ENCODE measurements around the gene PTEN.

DNA sequence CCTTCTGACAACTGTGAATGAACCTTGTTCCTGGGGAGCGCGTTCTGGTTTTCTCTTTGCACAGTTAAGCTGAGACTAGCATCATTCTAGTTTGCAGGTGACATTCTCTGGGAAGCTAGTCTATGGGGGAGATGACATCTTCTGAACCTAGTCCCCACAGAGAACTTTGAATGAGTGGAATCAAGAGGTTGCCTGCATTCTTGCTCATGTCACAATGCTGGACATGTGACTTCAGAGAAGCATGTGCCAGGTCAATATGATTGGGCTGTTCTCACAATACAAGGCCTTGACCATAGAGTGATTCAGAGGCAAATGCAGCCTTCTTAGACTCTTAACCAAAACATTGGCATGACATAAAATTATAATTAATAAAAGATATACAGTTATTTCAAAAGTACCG, 22.2 kb upstream of the PTEN start:
- TF ChIP-seq TAF1 (IDR thresholded peaks at IDR 0.05; ENCODE audit: low read depth) (no peak), CEBPB (IDR thresholded peaks at IDR 0.05) (no peak), YY1 (IDR thresholded peaks at IDR 0.05; ENCODE audit: low read depth) (no peak), TEAD4 (IDR thresholded peaks at IDR 0.05) (no peak), EGR1 (IDR thresholded peaks at IDR 0.05) (no peak), TCF12 (IDR thresholded peaks at IDR 0.05; ENCODE audit: low read depth) (no peak), EP300 (IDR thresholded peaks at IDR 0.05; ENCODE audit: borderline replicate concordance) (no peak), RAD21 (IDR thresholded peaks at IDR 0.05; ENCODE audit: low read depth) (no peak), NFIC (IDR thresholded peaks at IDR 0.05) (no peak), CREB1 (IDR thresholded peaks at IDR 0.05; ENCODE audit: low read depth) (no peak)
- TF ChIP-seq, protein P1, sequence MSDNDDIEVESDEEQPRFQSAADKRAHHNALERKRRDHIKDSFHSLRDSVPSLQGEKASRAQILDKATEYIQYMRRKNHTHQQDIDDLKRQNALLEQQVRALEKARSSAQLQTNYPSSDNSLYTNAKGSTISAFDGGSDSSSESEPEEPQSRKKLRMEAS (IDR thresholded peaks at IDR 0.05) = no peak
- TF ChIP-seq, protein P2, sequence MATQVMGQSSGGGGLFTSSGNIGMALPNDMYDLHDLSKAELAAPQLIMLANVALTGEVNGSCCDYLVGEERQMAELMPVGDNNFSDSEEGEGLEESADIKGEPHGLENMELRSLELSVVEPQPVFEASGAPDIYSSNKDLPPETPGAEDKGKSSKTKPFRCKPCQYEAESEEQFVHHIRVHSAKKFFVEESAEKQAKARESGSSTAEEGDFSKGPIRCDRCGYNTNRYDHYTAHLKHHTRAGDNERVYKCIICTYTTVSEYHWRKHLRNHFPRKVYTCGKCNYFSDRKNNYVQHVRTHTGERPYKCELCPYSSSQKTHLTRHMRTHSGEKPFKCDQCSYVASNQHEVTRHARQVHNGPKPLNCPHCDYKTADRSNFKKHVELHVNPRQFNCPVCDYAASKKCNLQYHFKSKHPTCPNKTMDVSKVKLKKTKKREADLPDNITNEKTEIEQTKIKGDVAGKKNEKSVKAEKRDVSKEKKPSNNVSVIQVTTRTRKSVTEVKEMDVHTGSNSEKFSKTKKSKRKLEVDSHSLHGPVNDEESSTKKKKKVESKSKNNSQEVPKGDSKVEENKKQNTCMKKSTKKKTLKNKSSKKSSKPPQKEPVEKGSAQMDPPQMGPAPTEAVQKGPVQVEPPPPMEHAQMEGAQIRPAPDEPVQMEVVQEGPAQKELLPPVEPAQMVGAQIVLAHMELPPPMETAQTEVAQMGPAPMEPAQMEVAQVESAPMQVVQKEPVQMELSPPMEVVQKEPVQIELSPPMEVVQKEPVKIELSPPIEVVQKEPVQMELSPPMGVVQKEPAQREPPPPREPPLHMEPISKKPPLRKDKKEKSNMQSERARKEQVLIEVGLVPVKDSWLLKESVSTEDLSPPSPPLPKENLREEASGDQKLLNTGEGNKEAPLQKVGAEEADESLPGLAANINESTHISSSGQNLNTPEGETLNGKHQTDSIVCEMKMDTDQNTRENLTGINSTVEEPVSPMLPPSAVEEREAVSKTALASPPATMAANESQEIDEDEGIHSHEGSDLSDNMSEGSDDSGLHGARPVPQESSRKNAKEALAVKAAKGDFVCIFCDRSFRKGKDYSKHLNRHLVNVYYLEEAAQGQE (IDR thresholded peaks at IDR 0.05; ENCODE audit: low read depth) = no peak
- TF ChIP-seq, protein P3, sequence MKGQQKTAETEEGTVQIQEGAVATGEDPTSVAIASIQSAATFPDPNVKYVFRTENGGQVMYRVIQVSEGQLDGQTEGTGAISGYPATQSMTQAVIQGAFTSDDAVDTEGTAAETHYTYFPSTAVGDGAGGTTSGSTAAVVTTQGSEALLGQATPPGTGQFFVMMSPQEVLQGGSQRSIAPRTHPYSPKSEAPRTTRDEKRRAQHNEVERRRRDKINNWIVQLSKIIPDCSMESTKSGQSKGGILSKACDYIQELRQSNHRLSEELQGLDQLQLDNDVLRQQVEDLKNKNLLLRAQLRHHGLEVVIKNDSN (IDR thresholded peaks at IDR 0.05) = no peak
